Gastrocnemius medialis (tissue), 4 donors: ENCODE data around the gene MAN2C1. TPM values are rescaled to one million over a fixed set of nuclear protein-coding genes. Genes with fewer than 3 reads are reported as not detected.
"Not testable (repeated sequence)": the region's sequence is repeated elsewhere in the genome, so short reads cannot be mapped to it uniquely, and the experiment has no call there.

Experiments used
- ATAC-seq, 2 donors: fragments of 150-250 bp; one replicate each; pipeline ENCODE4 v1.9.1; 2016
- DNase-seq, 2 donors: peaks; one replicate each; pipeline ENCODE4 v3.0.0-alpha.2; 2019
- H3K27ac ChIP-seq, 4 donors: fragments of 200-600 bp; sonication (generic); 1 replicate in 1 of 4; 2 replicates in 3 of 4; pipeline ENCODE4 v1.5.1; 2016 to 2018; ENCODE audit warnings: mild to moderate bottlenecking in 2 of 4, moderate library complexity in 1 of 4
- H3K27me3 ChIP-seq, 3 donors: fragments of 200-600 bp; sonication (generic) in 2 of 3; 1 replicate in 1 of 3; 2 replicates in 2 of 3; pipeline versions ENCODE4 v1.5.1 to v1.6.0; 2016 to 2019; ENCODE audit warnings: mild to moderate bottlenecking in 1 of 3, moderate library complexity in 1 of 3
- H3K36me3 ChIP-seq, 2 donors: fragments of 200-600 bp; sonication (generic) in 1 of 2; one replicate each; pipeline ENCODE4 v1.5.1; 2017 to 2018
- H3K4me1 ChIP-seq, 2 donors: fragments of 200-600 bp; sonication (generic) in 1 of 2; one replicate each; pipeline ENCODE4 v1.5.1; 2016 to 2017; ENCODE audit warnings: mild to moderate bottlenecking in 2 of 2
- H3K4me3 ChIP-seq, 4 donors: fragments of 200-600 bp; sonication (generic) in 3 of 4; 1 replicate in 1 of 4; 2 replicates in 3 of 4; pipeline ENCODE4 v1.5.1; 2016 to 2019; ENCODE audit warnings: mild to moderate bottlenecking in 2 of 4
- H3K9me3 ChIP-seq, 3 donors: fragments of 200-600 bp; sonication (generic) in 2 of 3; 1 replicate in 1 of 3; 2 replicates in 2 of 3; pipeline ENCODE4 v1.5.1; 2016 to 2019
- CTCF ChIP-seq, 5 experiments: fragments of 450-650 bp in 3 of 5; fragments of 200-600 bp in 2 of 5; sonication (generic) in 2 of 5; IDR thresholded peaks in 4 of 5; conservative IDR thresholded peaks in 1 of 5; 1 replicate in 4 of 5; 2 replicates in 1 of 5; pipeline ENCODE4 v1.5.1; 2016 to 2019; ENCODE audit warnings: antibody characterized with exemption in 5 of 5, mild to moderate bottlenecking in 3 of 5, moderate library complexity in 3 of 5
- POLR2A ChIP-seq, 2 donors: fragments of 450-650 bp; IDR thresholded peaks; one replicate each; pipeline ENCODE4 v1.6.1; 2017; ENCODE audit warnings: antibody characterized with exemption in 2 of 2, mild to moderate bottlenecking in 2 of 2, moderate library complexity in 2 of 2
- in situ Hi-C, 4 donors: fragments of 200-750 bp; cut with MboI; loops; one replicate each; pipeline versions ENCODE4 v1.15.0 to v1.8.0; 2017; ENCODE audit warnings: low sequenced_read_pairs in 4 of 4
- intact Hi-C: fragments of 100-400 bp; cut with DNase I; formaldehyde crosslinking; loops from one replicate; pipeline ENCODE4 v1.15.1; 2023; ENCODE audit warnings: low total_unique reads
- total RNA-seq, 4 donors: library from RNA; depleted of rRNA; stranded (reverse); fragments of >200 nt; gene quantifications; one replicate each; pipeline versions ENCODE4 v1.1.0 to v1.2.3, GENCODE V29; 2016

MAN2C1 gene
- total RNA-seq, 4 donors from 2014 or later: 38.9 to 116 (median 62.8) TPM

GRCh38 chr15:75350601-75351361 lies 17.6 kb downstream of the MAN2C1 start:
- no peaks in the 10 kb centered on the region for H3K9me3 ChIP-seq
- H3K27ac ChIP-seq: no peak overlapping the region
- intact Hi-C loops: no loop called here
- no peak for ATAC-seq
- no peak overlapping the region for H3K4me3 ChIP-seq
- no peak for TF ChIP-seq CTCF (IDR thresholded peaks at IDR 0.05 in 4 of 5, conservative IDR thresholded peaks at IDR 0.05 in 1 of 5)
- TF ChIP-seq POLR2A (IDR thresholded peaks at IDR 0.05): no peak
- DNase-seq: no peak
- H3K36me3 ChIP-seq: peaks cover 0 to 17% of the 10 kb centered on the region in 2 donors
- in situ Hi-C loops: loop anchor here in 2 of 4 donors (25.0 kb wide), 1 partner anchor 287 kb away; the partner anchor contains the start of genes IMP3 (in 2 of the 2), SNUPN (in 2 of the 2) and SNX33 (in 2 of the 2)
- H3K27me3 ChIP-seq: no peaks in the 10 kb centered on the region
- peaks cover 7 to 9% of the 10 kb centered on the region in 2 donors for H3K4me1 ChIP-seq

GRCh38 chr15:75349851-75350588 lies 18.4 kb downstream of the MAN2C1 start:
- Histone ChIP-seq H3K27ac (no peak overlapping the region), H3K36me3 (peaks cover 0 to 10% of the 10 kb centered on the region in 2 donors), H3K4me1 (peaks cover 7 to 9% of the 10 kb centered on the region in 2 donors), H3K4me3 (no peak overlapping the region), H3K27me3 (no peaks in the 10 kb centered on the region), H3K9me3 (no peaks in the 10 kb centered on the region)
- TF ChIP-seq CTCF (IDR thresholded peaks at IDR 0.05 in 4 of 5, conservative IDR thresholded peaks at IDR 0.05 in 1 of 5): no peak
- TF ChIP-seq POLR2A (IDR thresholded peaks at IDR 0.05): no peak
- in situ Hi-C loops: loop anchor here in 2 of 4 donors (25.0 kb wide), 1 partner anchor 287 kb away; the partner anchor contains the start of genes IMP3 (in 2 of the 2), SNUPN (in 2 of the 2) and SNX33 (in 2 of the 2)
- DNase-seq (no peak), ATAC-seq (no peak)
- intact Hi-C loops: no loop called here

GRCh38 chr15:75349351-75349669 lies 19.1 kb downstream of the MAN2C1 start:
- H3K9me3 ChIP-seq, in situ Hi-C loops, intact Hi-C loops, ATAC-seq, H3K4me3 ChIP-seq, H3K36me3 ChIP-seq, DNase-seq, H3K4me1 ChIP-seq, H3K27ac ChIP-seq, H3K27me3 ChIP-seq: not testable (repeated sequence)

- TF ChIP-seq POLR2A (IDR thresholded peaks at IDR 0.05): no peak
- TF ChIP-seq CTCF (IDR thresholded peaks at IDR 0.05 in 4 of 5, conservative IDR thresholded peaks at IDR 0.05 in 1 of 5): no peak
- ATAC-seq (peak in 1 of 2 donors; percentile 10), DNase-seq (no peak)
- in situ Hi-C loops: no loop called here
- peak overlapping the region; percentile 73 to 95 (median 92) for H3K4me3 ChIP-seq
- no peaks in the 10 kb centered on the region for H3K9me3 ChIP-seq
- H3K27ac ChIP-seq: peak overlapping the region in 1 of 4 donors; percentile 75
- peaks cover 7 to 13% of the 10 kb centered on the region in 2 donors for H3K4me1 ChIP-seq
- intact Hi-C loops: loop anchor here (1.0 kb wide), 1 partner anchor 13 kb away; no protein-coding TSS in a partner anchor
- H3K27me3 ChIP-seq: no peaks in the 10 kb centered on the region
- H3K36me3 ChIP-seq: no peaks in the 10 kb centered on the region
Observed at GRCh38 chr15:75348562-75349350, 19.7 kb downstream of the MAN2C1 start.
